B cell (primary cell): Measurements from ENCODE around the gene TBC1D22A.

Experiments
- CTCF ChIP-seq: fragments of 200-600 bp; IDR thresholded peaks from one replicate; pipeline ENCODE4 v1.8.0; 2022; ENCODE audit warnings: antibody characterized with exemption, mild to moderate bottlenecking
- EZH2 ChIP-seq: IDR thresholded peaks from 2 replicates; pipeline ENCODE4 v1.6.1; 2012; ENCODE audit warnings: borderline replicate concordance, low read depth, mild to moderate bottlenecking, moderate library complexity, low read length; ENCODE audit not compliant: insufficient read depth, poor library complexity, severe bottlenecking

DNA sequence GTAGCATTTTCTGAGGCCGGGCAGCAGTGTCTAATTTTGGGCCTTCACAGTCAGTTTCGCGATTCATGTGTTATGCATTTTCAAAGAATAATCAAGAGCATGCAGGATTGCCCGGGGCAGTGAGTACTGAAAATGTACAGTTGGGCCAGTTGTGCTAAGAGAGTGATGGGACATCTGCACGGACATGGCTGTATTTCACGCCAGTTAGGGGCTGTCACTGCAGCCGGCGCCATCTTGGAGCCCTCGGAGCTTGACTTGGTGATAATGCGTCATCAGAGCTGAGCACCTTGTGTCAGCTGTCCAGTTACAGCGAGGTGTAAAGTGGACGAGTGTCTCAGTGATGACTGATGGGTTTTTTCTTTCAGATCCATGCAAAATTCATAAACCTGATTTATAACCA, 188.9 kb downstream of the TBC1D22A start:
- TF ChIP-seq CTCF (no peak), EZH2 (no peak)
